ENCODE measurements around the gene HSPB9.
A peak's percentile ranks its signal among the peaks of the same experiment; 100 is the strongest.

Gene HSPB9

DNA sequence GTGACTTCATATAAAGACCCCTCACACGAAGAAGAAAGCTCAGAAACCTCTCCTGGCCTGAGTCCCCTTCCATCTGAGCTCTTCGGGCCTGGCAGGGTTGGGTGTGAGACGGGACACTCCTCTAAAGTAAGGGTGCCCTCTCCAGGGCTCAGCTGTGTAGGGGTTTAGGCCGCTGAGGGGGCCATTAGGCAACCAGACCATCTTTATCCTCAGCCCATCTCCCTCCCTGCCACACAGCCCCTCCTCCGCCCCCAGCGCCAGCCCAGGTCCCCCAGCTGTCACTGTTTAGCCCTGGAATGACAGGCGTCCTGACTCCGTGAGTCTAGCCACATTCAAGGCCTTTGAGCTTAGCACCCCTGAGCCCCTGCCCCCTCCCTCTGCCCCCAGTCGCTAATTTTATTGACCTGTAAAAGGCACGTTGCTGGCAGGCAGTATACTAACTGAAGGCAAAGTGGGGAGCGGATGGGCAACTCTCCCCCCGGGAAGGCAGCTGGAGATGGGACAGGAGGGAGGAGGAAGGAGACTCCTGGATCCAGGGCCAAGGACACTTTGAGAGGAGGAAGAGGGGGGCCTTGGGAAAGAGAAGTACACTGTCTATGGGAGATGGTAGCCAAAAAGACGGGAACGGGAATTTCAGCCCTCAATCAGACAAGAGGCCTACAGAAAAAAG, 23.7 kb upstream of the HSPB9 start:
- no peak for DNase-seq (ENCODE audit: low read depth in 1 of 2, low spot score in 1 of 2)

DNA sequence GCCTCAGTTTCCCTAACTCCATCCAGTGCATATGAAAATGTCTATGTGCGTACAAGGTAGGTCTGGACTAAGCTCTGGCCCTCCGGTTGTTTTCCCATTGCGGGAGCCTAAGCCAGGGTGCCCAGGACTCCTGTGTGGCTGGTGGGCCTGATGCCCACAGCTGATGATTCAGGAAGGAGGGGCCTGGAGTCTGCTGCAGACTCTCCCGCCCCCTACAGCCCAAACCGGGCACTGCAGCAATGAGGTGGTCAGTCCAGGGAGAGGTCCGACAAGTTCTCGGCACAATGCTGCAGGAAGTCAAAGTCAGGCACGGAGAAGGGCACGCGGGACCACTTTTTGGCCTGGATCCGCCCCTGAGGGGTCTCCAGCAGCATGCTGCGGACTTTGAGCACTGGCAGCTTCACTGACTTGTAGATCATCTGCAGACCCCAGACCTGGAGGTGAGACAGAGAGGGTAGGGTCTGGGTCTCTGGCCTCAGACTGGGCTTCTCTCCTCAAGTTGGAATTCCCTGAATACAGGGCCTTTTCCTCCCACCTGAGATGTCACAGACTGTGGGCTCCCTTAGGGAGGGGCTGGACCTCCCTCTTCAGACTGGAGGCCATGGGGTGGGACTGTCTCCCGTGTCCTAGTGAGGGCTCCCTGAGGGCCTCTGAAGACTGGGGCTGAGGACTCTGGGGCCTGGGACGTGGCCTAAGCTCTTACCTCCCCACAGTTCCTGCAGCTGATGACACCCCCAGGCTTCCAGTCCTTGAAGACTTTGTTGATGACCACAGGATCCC, 20.9 kb upstream of the HSPB9 start:
- DNase-seq (ENCODE audit: low read depth in 1 of 2, low spot score in 1 of 2), result peak in 1 of 2 donors; percentile 43

DNA sequence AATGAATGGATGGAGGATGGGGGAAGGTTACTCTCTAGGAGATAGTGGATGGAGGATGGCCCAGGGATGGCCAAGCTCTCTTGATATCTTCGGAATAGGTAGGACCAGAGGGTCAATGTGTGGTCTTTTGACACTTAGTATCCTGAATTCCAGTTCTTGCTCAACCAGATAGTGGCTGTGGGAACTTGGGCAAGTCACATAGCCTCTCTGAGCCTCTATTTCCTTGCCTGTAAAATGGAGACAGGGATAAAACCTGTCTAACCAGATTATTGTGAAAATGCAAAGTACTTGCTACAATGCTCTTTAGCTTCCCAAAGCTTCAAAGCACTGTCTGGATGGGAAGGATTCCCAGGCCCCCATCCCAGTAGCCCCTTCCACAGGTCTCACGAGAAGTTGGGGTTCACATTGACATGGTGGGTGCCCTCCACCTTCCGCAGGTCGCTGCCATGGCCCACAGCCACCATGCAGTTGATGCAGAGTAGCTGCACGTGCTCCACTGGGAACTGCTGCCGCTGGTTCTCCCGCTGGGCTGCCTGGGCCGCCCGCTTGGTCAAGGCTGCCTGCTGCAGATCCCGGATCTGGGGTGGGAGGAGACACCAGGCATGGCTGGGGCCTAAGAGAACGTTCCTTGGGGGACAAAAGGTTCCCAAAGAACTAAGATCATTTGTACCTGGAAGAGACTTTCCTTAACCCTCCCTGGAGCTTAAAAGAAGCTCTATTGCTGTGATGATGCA, 19.2 kb upstream of the HSPB9 start:
- no peak for DNase-seq (ENCODE audit: low read depth in 1 of 2, low spot score in 1 of 2)

DNA sequence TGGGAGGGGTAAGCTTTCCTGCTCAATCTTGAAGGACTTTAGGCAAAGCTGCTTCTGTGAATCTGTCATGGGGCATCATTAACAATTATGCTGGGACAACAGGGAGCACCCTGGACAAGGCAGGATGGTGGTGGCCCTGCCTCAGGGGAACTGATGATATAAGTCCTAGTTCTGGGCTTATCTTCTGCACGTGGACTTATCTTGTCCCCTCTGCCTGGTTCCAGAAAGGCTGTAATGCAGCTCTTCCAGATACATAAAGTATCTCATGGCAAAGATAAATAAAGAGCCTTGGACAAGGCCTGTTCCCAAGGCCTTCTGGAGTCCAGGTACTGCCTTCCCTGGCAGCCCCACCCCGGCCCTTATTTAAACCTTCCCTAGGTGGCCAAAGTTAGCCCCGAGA, 18.3 kb upstream of the HSPB9 start:
- DNase-seq (ENCODE audit: low read depth in 1 of 2, low spot score in 1 of 2), result no peak

DNA sequence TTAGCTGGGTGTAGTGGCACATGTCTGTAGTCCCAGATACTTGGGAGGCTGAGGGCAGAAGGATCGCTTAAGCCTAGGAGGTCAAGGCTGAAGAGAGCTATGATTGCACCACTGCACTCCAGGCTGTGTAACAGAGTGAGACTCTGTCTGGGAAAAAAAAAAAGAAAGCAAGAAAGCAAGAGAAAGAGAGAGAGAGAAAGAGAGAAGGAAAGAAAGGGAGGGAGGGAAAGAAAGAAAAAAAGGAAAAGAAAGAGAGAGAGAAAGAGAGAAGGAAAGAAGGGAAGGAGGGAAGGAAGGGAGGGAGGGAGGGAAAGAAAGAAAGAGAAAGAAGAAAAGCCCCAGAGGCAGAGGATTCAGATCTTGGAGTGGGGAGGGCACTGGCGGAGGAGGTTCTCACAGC, 16.6 kb upstream of the HSPB9 start:
- DNase-seq (ENCODE audit: low read depth in 1 of 2, low spot score in 1 of 2), result no peak

DNA sequence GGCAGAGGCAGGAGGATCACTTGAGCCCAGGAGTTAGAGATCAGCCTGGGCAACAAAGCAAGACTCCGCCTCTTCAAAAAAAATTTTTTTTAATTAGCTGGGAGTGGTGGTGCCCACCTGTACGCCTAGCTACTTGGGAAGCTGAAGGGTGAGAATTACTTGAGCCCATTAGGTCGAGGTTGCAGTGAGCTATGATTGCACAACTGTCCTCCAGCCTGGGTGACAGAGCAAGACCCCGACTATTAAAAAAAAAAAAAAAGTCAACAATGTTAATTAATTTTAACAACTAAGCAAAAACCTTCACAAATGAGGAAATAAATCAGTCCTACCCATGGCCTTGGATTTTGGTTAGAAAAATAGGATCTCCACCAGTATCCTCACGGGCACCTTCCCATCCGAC, 15.5 kb upstream of the HSPB9 start:
- DNase-seq (ENCODE audit: low read depth in 1 of 2, low spot score in 1 of 2), result no peak

DNA sequence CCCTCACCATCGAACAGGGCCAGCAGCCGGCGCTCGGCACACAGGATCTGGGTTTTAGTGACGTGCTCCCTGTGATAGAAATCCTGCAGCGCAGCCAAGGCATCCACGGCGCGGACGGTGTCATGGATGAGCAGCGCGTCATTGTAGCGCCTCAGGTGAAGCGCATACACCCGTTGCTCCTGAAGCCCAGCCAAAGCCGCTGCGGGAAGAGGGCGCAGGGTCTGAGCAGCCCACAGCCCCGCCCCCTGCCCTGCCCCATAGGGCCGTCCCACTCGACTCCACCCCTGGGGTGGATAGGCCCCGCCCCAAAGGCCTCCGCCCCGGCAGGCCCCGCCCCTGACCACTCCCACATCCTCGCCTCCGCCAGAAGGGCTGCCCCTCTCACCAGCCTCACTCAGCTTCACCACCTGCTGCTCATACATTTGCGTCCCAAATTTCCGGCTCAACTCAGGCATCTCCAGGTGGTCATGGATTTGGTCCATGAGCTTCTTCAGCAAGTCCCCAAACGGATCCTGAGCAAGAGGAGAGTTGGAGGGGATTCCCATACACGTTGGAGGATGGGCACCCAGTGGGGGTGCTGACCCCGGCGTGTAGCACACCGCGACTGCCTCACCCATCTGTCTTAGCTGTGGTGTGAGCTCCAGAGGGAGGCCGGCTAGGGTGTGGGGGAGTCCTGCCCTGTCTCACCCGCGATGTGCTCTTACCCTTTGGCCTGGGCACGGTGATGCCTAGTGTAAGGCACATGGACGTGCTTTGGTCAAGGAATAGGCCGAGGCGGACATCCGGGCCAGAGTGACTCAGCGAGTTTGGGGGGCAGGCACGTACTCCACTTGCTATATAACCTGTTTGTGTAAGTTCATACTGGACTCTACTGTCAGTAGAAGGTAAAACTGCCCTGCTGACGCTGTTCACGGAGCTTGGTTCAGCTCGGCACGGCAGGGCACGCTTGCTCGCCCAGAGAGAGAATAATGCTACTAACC, 14.7 kb upstream of the HSPB9 start:
- peak; percentile 86 to 87 for DNase-seq (ENCODE audit: low read depth in 1 of 2, low spot score in 1 of 2)

DNA sequence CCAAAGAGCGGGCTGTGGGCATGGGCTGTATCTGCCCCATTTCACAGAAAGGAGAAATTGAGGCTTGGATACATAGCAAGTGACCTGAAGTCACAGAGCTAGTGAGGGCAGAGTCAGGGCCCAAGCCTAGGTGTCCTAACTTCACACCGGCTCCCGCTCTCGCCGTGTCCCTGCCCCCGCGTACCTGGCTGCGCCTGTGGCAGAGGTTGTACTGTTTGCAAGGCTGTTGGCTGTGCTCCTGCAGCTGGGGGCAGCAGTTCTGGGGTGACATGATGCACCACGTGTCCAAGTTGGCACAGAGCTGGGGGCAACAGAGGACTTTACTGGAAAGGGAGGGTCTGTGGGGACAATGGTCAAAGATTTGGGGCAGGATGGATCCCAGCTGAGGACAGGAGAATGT, 13.5 kb upstream of the HSPB9 start:
- DNase-seq (ENCODE audit: low read depth in 1 of 2, low spot score in 1 of 2), result no peak

DNA sequence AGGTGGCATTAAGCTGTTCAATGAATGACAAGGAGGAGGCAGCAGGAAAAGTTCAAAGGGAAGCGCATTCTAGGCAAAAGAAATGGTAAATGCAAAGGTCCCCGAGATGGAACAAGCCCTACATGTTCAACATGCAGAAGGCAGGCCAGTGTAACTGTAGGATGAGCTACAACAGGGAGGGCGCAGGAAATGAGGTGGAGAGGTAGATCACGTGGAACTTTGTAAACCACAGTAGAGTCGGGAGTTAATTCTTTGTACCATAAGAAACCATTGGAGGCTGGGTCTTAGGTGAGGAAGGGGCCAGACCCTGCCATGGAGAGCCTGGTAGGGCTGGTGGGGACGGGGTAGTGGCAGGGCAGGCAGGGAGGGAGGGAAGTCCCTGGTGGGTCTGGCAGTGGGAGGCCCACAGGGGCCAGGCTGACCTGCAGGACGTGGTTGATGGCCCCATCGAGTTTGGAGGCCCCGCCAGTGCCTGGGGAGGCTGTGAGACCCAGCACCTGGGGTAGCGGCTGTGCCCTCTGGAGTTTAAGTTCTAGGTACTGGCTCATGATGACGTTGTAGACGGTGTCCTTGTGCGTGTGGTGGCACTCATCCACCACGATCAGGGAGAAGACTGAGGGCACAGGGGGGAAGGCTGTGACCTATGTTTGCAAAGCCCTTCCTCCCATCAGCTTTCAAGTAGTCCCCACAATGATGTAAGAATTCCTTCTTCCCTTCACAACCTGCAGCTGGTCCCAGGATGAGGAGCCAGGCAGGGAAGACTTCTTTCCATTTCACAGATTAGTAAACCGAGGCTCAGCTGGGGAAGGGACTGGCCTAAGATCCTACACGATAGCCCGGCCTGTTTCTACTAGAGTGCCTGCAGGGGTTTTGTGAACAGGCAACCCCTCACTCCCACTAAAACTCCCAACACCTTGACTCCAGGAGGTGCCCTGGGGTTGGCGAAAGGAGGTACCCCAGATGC, 12.0 kb upstream of the HSPB9 start:
- DNase-seq (ENCODE audit: low read depth in 1 of 2, low spot score in 1 of 2), result no peak

DNA sequence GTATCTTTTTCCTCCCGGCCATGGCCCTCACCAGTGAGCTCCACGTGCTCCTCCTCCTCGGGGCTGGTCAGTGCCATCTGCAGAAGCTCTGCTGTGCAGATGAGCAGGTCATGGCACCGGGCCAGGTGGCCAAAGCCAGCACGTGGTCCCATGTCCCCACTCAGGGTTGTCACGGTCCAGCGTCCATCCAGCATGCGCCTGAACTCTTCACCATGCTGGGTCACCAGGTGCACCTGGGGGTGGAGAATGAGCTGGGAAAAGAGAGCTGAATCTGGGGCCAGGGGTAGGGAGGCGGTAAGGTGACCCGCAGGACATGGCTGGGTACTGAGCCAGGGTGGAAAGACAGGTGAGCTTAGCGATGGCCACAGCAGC, 11.4 kb upstream of the HSPB9 start:
- DNase-seq (ENCODE audit: low read depth in 1 of 2, low spot score in 1 of 2), result no peak

DNA sequence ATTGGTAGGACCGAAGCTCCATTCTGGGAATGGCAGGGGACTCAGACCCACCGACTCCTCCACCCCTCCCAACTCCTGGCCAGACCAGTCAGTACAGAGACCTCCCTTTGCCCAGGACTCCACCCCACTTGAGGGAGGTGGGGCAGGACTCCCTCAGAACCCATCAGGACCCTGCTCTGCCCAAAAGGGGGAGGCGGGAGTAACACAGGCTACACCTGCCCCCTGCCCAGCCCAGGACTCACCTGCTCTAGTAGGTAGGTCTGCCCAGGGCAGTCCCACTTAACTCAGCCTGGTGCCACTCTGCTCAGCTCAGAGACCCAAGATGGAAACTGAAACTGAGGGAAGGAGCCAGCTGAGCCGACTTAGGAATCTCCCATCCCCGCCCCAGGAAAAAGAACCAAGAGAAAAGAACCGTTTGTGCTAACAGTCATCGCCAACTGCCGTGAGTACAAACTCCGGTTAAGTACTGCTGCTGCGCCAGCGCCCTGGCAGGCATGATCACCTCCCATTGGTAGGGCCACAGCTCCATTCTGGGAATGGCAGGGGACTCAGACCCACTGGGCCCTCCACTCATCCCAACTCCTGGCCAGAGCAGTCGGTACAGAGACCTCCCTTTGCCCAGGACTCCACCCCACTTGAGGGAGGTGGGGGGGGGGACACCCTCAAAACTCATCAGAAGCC, 10.6 kb upstream of the HSPB9 start:
- peak in 1 of 2 donors; percentile 15 for DNase-seq (ENCODE audit: low read depth in 1 of 2, low spot score in 1 of 2)

DNA sequence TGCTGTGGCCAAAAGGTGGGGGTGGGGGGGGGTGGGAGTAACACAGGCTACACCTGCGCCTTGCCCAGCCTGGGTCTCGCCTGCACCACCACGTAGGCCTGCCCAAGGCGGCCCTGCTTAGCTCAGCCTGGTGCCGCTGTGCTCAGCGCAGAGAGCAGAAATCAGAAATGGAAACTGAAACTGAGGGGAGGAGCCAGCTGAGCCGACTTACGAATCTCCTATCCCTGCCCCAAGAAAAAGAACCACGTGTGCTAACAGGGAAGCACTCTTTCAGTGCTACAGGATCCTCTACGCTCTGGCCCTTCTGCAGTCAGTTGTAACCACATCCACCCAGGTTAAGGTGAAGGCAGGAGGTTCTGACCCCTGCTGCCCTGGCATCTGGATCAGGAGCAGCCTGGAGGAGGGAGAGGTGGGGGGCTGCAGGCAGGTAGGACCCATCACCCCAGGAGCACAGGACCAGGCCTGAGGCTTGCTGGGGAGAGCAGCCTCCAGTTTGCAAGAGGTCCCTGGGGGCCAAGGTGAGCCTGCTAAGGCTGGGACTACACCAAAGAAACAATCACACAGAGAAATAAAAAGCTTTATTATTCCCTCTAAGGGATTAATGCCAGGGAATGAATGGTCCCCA, 9.9 kb upstream of the HSPB9 start, which contains the start of gene DHX58:
TSS of gene DHX58 (minus strand) at position 163 of the 625 bp plus-strand sequence. CDS start 822 bp downstream, outside the sequence.
- DNase-seq (ENCODE audit: low read depth in 1 of 2, low spot score in 1 of 2), result peak; percentile 54 to 55

DNA sequence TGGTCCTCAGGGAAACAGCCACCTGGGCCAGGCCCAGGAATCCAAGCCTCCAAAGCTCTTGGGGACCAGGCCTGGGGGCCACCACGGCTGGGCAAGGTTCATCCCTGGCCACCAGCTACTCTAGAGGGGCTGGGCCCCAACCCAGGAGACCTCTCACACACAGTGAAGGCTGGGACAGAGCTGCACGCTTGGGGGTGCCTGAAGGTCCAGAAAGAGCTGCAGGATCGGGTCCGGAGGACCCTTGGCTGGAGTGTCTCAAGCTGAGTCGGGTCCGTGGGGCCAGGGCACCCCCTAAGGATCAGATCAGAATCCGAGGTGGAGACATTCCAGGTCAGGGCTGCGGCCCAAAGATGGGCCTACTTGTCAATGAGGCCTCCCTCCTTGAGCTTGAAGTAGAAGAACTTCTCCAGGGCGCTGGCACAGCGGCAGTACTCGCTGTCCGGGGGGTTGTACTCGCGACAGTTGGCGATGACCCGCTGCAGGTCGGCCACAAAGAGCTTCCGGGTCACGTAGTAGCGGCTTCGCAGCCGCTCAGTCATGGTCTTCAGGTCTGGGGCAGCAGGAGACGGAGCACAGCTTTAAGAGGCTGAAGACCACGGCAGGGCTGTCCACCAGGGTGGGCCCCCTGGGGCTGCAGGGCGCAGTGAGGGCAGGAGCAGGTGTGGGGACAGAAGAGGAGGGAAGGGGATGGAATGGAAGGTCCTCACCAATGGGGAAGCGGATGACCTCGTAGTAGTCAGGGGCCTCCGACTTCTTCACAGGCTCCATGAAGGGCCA, 9.1 kb upstream of the HSPB9 start:
- no peak for DNase-seq (ENCODE audit: low read depth in 1 of 2, low spot score in 1 of 2)

DNA sequence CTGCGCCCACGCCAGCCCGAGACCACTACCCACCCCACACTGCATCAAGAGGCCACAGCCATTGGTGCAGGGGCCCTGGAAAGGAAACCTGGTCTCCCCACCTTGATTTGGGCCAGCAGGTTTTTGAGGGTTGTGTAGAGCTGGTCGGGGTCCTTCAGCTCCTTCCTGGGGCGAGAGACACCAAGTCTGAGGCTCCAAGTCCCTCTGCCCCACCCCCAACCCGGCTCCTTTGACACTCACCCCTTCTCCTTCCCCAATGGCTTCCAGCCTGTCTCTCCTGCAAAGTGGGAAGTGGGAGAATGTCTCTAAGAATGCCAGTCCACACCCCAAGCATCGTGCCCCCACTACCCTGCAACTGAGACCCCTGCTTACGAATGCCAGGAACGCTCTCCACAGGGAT, 8.5 kb upstream of the HSPB9 start:
- no peak for DNase-seq (ENCODE audit: low read depth in 1 of 2, low spot score in 1 of 2)

DNA sequence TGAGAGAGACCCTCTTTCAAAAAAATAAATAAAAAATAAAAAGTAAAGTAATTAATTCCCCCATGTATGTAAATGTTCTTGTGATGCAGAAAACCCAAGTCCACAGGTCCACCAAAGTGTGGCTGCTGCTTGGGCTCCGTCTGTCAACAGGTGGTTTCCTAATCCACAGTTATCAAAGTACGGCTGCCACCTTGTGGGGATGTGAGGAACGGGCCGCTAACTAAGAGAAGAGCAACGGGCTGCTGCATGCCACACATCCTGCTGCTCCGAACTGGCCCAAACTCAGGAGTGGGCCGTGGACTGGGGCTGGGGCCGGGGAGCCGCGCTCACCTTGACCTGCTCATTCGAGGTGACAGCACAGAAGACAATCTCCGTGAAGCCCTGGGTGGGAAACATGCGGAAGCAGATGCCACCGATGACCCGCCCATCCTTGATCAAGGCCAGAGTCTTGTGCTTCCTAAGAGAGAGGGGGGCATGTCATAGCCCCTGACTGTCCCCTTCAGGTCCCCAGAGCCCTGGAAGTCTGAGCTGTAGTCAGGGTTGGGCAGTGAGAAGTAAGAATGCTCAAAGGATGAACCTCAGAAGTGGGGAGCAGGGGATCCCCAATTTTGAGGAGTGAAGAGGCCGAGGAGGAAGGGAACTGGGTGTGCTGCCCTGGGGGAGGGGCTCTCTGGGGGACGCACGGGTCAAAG, 5.8 kb upstream of the HSPB9 start:
- peak; percentile 63 to 66 for DNase-seq (ENCODE audit: low read depth in 1 of 2, low spot score in 1 of 2)

DNA sequence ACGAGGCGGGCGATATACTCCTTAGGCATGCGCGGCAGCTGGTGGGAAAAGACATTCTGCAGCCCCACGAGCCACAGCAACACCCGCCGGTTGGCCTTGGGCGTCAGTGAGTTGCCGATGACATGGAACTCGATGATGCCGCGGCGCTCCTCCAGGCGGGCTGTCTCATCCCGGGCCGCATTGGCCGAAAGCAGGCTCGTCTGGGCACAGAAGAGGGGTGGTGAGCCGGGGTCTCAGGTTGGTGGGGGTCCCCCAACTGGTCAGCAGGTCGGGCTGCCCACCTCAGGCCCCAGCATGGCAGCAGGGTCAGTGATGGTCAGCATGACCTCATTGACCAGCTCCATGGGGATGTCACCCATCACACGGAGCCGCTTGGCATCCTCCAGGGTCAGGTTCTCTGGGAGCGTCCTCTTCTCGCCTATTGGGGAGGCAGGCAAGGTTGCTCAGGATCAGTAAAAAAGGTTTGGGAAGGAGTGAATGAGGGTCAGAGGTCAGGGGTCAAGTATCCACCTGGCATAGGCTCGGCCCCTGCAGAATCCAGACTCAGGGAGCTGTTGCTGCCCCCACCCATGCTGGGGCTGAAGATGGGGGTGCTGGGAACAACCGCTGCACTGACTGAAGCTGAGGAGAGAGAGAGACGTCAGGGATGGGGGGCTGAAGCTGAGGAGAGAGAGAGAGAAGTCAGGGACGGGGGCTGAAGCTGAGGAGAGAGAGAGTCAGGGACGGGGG, 5.0 kb upstream of the HSPB9 start:
- DNase-seq (ENCODE audit: low read depth in 1 of 2, low spot score in 1 of 2), result no peak

DNA sequence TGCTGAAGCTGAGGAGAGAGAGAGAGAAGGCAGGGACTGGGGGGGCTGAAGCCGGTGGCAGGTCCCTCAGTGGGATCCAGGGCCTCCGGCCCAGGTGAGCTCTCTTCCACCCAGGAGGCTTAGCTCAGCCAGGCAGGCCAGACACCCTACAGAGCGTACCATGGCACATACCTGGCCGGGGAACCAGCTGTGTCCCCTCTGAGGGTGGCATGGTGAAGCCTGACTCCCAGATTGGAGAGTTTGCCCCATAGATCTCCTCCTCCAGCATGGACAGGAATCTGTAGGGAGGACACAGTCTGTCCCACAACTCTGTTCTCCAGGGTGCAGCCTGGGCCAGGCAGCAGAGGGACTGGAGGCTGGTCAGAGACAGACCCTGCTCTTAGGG, 4.5 kb upstream of the HSPB9 start:
- no peak for DNase-seq (ENCODE audit: low read depth in 1 of 2, low spot score in 1 of 2)

Measured in stimulated activated CD4-positive, alpha-beta T cell treated with anti-CD3 and anti-CD28 coated beads, Interleukin-15, amount 100 ng/mL, for 1 hour (primary cell).